HG02642 (cell line): ENCODE results near the gene GBF1.
"Not testable (repeated sequence)": the region's sequence is repeated elsewhere in the genome, so short reads cannot be mapped to it uniquely, and the experiment has no call there.

Source experiments
- ATAC-seq: cut with Tn5 transposase; IDR thresholded peaks from one replicate; pipeline ENCODE4 v1.9.1; 2021; ENCODE audit warnings: mild to moderate bottlenecking; ENCODE audit not compliant: unreplicated experiment, poor library complexity

Gene GBF1

DNA sequence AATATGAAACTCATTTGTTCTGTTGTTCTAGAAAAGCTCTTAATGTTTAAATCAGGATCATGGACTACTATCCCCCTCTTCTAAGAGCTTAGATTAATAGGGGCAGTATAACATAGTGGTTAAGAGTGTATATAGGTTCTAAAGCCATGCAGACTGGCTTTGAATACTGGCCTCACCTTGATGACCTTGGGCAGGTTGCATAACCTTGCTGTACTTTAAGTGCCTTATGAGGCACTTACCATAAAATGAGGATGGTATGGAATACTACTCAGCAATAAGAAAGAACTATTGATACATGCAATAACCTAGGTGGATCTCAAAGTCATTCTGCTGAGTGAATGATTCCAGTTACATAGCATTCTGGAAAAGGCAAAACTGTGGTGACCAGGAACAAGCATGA, 53.6 kb downstream of the GBF1 start:
- ATAC-seq, result no peak

DNA sequence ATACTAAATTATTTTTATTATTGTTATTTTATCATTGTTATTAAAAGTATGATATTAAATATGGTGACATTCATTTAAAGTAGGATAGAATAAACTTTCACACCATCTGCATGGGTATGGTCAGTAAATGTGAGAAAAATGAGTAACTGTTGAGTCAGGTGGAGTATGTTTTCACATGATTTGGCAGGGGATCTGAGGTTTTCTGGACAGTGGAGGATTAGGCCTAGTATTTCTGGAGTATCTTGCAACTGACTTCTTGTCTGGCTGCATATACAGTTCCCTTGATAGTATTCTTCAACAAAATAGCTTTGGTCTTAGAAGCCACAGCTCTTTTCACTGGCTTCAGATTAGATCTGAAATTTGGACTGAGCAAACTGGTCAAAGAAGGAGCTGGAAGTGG, 54.5 kb downstream of the GBF1 start:
- ATAC-seq, result no peak

DNA sequence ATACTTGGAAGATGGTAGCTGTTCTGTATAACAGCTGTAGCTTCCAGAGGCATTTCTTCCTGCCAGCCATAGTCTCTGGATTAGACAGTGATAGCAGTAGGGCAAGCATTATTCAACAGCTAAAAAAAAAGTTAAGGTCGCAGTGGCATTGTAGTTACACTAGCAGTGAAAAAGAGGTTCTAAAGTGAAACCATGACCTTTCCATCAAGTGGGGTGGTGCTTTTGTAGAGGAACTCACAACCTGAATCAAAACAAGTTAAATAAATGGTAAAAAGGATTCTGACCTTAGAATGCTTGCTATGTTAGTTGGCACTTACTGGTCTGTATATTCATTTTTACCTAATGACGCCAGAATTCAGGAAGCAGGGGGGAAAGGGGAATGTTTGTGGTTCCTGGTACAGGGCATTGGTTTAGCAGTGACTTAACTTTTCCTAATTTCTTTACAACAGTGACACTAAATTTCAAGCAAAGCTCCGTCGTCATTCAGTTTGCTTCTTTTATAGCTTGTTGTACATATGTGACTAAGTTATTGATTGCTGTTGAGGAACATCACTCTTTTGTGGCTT, 55.0 kb downstream of the GBF1 start:
- ATAC-seq, result no peak

DNA sequence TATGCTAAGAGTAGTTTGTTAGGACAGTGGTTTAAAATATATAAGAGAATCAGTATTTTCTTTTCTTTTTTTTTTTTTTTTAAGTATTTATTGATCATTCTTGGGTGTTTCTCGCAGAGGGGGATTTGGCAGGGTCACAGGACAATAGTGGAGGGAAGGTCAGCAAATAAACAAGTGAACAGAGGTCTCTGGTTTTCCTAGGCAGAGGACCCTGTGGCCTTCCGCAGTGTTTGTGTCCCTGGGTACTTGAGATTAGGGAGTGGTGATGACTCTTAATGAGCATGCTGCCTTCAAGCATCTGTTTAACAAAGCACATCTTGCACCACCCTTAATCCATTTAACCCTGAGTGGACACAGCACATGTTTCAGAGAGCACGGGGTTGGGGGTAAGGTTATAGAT, 55.6 kb downstream of the GBF1 start:
- not testable (repeated sequence) for ATAC-seq

DNA sequence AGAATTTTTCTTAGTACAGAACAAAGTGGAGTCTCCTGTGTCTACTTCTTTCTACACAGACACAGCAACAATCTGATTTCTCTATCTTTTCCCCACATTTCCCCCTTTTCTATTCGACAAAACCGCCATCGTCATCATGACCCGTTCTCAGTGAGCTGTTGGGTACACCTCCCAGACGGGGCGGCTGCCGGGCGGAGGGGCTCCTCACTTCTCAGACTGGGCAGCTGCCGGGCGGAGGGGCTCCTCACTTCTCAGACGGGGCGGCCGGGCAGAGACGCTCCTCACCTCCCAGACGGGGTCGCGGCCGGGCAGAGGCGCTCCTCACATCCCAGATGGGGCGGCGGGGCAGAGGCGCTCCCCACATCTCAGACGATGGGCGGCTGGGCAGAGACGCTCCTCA, 56.0 kb downstream of the GBF1 start:
- ATAC-seq, result not testable (repeated sequence)

DNA sequence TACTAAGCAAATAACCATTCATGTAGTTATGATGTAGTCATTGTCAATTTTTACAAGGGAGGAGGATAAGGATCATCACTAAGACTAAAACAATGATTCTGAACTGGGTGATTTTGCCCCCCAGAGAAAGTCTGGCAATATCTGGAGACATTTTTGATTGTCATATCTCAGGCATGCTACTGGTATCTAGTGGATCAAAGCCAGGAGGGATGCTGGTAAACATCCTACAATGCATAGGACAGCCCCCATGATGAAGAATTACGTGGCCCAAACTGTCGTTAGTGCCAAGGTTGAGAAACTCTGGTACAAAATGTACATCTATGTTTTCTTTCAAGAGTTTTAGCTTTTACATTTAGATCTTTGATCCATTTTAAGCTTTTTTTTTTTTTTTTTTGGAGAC, 57.3 kb downstream of the GBF1 start:
- ATAC-seq, result no peak

DNA sequence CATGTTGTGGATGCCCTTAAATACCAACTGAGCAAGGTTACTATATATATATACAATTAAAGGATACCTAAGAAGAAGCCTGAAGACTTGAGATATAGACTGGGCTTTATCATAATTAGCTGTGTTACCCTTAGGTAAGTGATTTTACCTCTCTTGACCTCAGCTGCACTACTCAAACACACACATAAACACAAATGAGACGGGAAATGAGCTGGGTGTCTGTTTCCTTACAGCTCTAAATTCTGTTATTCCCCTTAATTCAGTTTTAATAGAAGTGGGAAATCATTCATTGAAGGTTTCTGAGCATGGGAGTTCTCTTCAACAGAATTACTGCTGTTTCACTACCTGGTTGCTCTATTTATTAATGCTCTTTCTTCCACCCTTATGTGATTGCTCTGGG, 60.7 kb downstream of the GBF1 start:
- no peak for ATAC-seq

DNA sequence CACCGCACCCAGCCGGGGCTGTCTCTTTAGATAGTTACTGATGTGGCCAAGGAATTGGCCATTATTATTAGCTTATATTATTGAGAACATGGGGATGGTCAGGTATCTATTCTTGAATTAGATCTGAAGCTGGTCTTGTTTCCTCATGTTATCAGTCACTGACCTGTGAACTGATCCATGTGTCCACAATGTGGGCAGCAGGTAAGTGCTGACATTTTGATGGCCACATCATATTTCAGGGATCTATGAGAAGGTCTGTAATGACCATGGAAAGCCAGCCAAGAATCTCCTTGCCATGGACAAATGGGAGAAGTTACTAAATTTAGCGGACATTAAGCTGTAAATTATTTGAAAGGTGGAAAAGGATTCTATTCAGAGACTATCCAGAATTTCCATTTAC, 61.4 kb downstream of the GBF1 start:
- no peak for ATAC-seq

DNA sequence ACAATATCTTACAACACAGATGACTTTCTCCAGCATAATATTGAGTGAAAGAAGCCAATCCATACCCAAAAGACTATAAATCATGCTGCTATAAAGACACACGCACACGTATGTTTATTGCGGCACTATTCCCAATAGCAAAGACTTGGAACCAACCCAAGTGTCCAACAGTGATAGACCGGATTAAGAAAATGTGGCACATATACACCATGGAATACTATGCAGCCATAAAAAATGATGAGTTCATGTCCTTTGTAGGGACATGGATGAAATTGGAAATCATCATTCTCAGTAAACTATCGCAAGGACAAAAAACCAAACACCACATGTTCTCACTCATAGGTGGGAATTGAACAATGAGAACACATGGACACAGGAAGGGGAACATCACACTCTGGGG, 63.0 kb downstream of the GBF1 start:
- ATAC-seq, result not testable (repeated sequence)

DNA sequence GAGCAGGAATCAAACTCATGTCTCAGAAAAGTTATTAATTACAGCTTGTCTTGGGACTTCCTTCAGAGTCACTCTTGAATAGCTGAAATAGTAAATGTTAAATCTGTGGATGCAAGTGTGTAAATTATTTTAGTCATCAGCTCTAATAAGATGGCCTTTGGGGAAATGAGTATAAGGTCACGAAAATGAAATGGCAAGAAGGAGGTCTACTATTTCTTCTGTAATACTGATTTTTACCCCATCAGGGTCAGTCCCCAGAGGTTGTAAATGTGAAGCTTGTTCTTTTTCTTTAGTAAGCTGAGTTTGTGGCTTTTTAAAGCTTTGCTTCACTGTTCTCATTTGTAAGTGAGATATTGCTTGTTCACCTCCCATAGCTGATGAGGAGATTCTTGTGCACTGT, 63.9 kb downstream of the GBF1 start:
- ATAC-seq, result no peak

DNA sequence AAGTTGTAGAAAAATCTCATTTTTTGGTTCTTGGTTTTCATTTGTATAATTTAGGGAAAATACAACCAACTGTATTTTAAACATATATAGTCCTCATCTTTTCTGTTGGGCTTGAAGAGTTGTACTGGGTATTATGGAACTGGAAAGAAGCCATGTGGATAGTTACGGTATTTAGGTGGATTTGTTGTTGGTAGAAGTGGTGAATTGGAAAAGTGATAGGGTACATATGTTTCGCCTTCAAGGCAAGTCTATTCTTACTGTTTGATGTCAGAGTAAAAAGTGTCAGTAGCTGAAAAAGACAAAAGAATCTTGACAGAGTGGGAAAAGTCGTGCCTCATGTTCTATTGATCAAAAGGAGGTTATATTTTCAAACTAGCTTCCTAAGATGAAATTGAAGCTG, 64.6 kb downstream of the GBF1 start:
- no peak for ATAC-seq

DNA sequence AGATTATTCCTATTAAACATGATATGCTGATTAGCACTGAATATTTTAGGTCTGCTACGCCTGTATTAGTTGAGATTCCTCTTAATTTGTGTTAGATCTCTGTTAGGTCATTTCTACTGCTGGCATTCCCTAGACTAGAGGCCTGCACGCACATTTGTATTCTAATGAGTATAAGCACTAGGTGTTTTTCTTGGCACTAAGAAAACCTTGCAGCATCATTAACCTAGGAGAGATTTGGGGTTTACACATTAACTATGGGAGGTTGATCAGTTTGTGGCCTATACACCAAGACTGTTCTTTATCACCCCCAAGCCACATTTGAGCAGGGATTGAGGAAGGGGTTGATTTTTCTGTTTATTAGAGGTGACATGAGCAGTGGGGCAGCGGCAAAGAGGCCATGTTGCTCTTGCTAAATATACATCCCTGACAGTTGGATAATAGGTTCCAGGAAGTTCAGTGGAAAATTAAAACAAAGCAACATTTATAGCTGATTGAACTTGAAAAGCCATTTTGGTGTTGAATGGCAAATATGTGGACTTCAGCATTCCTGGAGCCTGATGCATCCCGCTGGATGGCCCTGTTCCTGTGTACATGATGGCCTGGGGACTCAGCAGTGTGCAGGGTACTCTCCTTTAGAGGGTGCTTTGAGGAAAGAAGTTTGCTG, 65.2 kb downstream of the GBF1 start:
- ATAC-seq, result no peak

DNA sequence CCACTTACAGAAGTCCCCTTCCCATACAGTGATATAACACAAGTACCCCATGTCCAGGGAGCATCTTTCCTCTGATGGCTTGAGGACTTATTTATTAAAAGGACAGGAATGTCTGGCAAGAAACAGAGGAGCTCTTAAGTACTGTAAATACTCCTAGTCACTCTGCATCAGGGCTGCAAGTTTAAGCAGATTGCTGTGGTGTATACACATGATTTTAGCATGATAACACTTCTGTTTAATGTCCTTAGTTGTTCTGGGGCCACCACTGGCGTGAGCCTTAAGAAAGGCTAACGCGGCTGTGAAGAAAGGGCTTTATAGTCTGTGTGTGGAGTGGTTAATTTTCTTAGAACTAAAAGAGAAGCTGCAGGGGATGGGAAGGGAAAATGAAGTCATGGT, 65.7 kb downstream of the GBF1 start:
- ATAC-seq, result no peak

DNA sequence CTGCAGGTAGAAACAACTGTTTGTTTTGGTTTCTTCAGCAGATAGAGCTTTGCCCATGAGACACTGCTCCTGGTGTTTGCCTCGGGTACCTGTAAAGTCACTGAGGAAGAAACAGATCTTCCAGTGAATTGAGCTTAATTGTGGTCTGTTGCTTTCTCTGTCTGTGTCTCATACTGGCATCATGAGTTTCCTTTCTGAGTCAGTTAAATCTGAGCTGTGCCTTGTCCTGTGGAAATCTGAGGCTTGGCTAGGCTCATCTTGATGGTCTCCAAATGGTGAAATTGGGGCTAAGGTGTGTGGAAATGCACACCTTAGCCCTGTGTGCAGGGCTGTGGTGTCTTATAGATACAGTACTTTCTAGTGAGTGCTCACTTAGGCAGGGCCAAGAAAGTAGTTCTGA, 67.4 kb downstream of the GBF1 start:
- ATAC-seq, result no peak

DNA sequence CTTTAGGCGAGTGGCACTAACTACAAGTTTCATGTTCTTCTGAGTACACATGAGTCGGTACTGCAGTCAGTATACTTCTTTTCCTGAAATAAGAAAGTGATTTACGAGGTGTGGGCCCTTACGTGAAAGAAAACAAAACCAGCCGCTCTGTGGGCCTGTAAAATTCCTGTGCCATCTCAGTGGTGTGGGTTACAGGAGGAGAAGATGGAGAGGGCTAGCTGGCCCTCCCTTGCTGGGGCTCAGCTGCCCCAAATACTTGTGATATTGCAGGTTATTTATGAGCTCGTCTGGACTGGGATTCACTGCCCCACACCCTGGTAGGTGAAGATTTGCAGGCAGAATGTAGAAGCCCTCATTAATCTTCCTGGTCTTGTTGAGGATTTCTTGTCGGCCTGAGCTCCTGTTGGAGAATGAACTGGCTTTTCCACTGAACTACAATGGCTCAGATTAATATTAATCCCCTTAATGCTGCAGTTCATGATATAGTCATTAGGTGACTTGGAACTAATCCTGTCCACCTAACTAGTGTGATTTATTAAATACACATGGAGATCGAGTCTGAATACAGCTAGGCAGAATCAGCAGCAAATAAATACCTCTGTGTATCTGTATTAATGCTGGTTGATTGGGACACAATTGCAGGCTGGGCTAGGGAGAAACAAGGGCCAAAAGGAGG, 68.0 kb downstream of the GBF1 start:
- no peak for ATAC-seq

DNA sequence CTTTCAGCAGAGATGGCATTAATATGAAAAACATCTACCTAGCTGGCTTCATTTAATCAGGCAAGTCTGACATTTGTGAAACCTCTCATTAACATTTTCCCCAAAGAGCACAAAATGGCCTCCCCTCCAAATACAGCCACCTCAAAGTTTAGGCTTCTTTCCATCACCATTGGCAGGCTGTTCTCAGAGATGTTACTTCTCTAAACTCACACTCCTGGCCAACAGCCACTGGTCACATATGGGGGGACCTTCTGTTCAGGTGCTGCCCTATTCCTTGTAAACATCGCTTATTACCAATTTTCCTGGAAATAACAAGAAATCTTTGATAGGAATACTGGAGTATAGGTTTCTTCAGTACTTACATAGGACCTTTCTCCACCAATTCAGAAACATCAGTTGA, 69.5 kb downstream of the GBF1 start:
- no peak for ATAC-seq

DNA sequence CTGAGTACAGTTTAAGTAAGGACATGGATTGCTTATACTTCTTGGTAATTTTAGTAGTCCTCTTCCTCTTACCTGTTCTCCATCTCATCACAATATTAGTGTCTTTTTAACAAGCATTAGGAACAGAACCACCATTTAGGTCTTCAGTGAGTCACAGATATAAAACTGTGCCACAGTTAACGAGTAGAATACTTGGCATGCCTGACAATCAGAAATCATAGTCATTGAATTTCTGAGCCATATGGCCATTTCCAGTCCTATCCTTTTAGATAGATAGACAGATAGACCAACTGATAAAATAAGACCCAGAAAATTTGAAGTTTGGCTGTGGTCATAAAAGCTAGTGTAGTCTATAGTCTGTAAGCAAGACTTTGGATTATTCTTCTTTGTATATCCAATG, 71.1 kb downstream of the GBF1 start:
- ATAC-seq, result no peak

DNA sequence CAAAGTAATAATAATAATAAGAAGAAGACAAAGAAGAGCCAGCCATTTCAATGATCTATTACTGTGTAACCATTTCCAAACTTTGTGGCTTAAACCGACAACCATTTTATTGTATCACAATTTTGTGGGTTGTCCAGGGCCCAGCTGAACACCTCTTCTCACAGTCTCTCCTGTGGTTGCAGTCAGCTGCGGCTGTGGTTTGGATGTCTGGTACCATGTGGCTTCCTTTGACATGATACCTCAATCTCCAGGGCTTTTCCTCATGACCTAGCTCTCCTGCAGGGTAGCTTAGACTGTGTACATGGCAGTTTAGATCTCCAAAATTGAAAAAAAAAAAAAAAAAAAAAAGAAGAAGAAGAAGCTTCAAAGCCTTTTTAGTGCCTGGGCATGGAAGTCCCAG, 77.6 kb downstream of the GBF1 start:
- no peak for ATAC-seq

DNA sequence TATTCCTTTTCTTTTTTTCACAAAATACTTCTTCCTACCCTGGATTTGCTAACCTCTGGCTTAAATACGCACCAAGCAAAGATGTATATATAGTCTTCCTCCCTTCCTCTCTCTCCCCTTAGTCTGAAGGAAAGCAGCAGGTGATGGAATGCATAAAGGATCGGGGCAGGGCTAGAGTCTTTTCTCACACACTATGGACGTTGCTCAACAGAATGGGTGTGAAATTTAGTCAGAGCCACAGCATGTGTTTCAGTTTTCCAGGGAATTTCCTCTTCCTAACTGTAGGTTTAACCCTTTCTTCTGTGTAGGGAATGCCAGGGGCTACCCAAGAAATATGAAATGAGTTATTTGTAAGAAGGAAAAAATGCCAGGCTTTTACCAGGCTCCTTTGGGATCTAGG, 78.7 kb downstream of the GBF1 start:
- no peak for ATAC-seq

DNA sequence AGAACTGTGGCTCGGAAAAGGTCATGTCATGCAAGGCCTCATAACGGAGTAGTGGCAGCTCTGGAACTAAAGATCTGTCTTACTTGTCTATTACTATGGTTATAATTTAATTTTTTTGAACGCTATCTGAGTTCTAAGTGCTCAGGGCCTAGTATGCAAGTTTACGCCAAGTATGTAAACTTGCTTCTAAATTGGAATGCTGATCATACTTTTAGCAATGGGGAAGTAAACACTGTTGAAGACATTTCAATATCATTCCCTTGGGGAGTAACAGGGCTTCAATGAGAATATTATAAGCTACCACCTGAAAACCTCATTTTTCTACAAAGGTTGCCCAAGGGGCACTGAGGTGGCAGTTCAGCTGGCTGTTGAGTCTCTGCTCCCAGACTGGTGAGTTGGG, 80.7 kb downstream of the GBF1 start:
- no peak for ATAC-seq

DNA sequence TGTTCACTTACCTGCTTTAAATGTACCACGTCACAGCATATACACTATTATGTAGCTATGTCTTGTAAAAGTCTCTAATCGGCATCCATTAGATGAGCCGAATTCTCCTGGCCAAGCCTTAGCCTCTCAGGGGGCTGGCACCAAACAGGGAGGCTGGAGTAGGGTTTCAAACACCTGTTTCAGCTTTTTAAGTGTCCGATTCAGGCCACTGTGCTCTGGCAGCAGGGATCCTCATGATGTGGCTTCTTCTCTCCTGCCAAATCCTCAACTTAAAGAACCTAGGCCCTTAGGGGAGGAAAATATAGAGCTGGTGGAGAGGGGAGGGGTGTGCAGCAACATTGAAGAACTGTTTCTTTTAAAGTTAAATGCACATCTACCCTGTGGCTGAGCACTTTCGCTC, 81.7 kb downstream of the GBF1 start:
- ATAC-seq, result no peak

DNA sequence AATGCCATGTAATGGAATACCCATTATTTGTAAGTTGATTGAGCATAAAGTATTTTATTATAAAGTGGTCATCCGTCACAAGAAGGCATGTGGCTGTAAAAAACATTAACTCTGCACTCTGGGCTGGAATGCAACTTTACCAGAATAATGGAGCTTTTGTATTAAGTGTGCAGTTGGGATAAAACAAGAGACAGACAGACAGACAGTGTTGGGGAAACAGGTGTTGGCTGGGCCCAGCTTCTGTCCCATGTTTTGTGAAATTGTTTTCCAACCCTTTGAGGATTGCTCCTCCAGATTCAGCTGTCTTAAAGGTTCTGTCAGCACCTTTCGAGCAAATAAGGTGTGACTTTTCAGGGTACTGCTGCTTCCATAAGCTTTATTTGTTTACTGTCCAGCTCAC, 82.3 kb downstream of the GBF1 start:
- ATAC-seq, result no peak
